Urothelium cell line (cell line): ENCODE results near the gene RAB40C.

Experiments used
- DNase-seq: peaks from one replicate; pipeline ENCODE4 v3.0.0; 2011; ENCODE audit warnings: low spot score, mixed read lengths
- FAIRE-seq: peaks from 2 replicates; lab custom pipeline; 2011; peaks lifted over from hg19 to GRCh38; lab: Jason Lieb, UNC

Gene RAB40C

DNA sequence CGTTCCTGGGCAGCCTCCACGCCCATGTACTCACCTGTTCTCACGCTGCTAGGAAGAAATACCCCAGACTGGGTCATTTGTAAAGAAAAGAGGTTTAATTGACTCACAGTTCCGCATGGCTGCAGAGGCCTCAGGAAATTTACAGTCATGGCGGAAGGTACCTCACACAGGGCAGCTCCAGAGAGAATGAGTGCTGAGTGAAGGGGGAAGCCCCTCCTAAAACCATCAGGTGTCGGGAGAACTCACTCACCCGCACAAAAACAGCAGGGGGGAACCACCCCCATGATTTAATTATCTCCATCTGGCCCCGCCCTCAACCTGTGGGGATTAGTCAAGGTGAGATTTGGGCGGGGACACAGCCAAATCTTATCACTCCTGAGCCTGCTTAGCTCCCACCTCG is 18.2 kb downstream of the RAB40C start:
- no peak for DNase-seq
- FAIRE-seq = no peak

DNA sequence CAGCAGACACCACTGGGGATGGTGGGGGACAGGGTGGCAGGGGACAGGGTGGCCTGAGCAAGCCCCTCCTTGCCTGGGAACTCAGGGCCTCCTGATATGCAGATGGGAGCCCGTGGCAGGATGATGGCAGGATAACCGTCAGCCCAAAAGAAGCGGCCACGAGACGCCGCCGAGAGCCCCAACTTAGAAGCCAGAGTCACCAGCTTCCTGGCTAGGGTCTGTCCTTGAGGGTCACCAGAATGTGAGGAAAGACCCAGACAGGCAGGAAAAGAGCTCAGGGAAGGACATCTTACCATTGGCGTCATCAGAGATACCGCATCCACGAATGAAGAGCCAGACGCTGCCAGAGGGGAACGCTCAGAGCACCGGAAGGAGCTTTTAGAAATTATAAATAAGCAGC is 19.4 kb downstream of the RAB40C start:
- DNase-seq (no peak), FAIRE-seq (no peak)

DNA sequence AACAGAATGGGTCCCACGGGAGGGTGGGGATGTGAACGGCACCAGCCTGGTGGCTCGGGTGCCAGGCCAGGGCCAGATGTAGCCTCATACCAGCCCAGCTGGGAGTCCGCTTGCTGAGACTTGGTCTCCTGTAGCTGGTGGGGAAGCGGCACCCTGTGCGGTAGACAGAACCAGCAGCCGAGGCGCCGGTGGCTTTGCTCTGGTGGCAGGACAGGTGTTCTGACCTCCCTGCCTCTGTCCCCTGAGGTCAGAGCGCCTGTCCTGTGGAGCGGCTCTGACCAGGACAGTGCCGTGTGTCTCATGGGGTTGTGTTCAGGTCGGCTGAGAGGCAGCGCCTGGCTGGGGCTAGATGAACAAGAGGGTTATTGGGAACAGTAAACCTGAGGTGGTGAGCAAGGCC is 20.1 kb downstream of the RAB40C start:
- DNase-seq (no peak), FAIRE-seq (no peak)

DNA sequence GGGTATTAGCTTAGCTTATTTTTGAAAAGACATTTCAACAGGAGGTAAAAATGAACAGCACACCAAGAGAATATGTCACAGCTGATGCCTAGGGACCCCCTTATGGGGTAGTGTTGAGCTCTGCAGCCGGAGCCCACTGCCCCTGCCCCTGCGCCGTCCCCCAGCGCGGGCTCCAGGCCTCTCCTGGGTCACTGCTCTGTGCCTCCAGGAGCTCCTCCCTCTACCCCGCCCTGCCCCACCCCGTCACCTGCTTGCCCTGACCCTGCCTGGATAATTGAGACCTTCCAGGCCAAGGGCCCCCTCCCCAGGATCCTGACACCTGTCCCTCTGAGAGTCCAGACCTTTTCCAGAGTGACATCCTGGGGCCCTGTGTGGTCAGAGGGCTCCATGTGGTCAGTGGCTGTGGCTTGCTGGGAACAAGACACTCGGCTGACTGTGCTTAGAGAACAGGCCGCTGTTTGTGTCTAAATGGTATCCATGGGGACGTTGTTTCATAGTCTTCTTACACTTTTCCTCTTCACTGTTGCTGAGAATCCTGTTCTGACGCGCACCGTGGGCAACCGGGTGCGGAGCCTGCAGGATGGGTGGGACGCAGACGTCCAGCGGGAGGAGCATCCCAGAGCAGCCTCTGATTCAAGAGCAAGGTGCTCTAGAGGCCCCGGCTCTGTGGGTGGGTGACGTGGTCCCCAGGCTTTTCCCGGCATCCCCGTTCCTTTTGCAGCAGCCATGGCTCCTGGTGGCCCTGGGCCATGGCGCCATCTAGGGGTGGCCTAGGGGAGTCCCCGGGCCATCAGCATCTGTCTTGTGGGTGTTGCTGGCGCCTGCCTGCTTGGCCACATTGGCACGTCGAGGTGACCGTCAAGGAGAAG is 20.9 kb downstream of the RAB40C start:
- FAIRE-seq (no peak), DNase-seq (no peak)

DNA sequence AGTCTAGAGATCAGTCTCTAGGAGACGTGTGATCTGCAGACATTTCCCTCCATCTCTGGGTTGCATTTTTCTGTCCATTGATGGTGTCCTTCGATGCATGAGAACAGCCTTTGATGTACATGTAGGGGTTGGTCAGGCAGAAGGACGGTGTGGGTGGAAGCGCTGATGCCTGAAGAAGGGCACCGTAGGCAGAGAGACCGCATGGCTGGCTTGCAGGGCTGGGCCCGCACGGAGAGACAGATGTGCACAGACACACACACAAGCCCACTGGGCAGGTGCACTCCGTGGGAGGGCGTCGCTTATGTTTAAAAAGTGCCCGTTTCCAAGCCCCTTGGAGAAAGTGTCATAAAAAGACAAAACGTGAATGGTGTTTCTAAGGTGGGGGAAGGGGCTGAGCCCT is 25.3 kb downstream of the RAB40C start:
- DNase-seq (no peak), FAIRE-seq (no peak)

DNA sequence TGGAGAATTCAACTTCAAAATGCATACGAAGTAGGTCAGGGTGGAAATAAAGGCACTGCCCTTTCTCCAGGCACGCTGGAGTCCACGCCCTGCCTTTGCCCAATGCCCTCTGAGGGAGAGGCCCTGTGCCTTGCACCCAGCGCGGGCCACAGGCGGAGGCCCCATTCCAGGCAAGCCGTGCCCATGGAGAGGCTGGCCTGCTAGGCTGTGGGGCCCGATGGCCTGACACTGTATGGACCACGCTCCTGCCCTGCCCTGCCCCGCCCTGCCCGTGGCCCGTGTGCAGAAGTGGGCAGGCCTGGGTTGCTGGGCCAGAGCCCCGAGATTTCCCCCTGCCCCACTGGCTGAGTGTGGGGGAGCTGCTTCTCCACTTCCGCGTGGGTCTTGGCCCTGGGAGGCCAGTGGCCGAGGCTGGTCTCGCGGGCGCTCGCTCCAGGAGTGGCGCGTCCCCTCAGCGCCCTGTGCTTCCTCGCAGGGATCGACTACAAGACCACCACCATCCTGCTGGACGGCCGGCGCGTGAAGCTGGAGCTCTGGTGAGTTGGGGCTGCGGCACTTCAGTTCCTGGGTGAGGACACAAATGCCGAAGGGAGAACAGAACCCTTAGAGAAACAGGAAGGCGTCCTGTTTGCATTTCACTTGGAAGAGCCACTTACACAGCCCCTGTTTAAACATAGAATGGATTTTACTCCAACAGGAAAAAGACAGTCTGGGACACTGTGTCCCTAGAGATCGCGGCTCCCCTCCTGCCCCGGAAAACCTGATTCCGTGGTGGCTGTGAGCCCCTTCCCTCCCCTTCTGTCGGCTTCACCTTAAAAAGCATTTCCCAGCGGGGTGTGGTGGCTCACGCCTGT is 27.1 kb downstream of the RAB40C start:
- DNase-seq = no peak
- no peak for FAIRE-seq

DNA sequence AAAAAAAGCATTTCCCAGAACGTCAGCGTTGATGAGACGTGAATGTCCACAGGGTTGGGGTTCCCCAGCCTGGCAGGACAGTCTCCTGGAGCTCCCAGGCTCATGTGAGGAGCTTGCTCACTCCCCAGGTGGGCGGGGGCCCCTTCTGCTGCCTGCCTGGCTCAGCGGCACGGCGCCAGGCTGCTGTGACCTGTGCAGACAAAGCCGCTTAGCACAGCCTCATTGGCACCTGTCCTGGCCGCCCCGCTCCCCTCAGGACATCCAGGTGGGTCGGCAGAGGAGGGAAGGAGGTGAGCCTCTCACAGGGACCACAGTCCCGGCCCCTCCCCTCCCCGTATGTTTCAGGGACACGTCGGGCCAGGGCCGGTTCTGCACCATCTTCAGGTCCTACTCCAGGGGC is 28.0 kb downstream of the RAB40C start:
- no peak for DNase-seq
- FAIRE-seq = no peak

DNA sequence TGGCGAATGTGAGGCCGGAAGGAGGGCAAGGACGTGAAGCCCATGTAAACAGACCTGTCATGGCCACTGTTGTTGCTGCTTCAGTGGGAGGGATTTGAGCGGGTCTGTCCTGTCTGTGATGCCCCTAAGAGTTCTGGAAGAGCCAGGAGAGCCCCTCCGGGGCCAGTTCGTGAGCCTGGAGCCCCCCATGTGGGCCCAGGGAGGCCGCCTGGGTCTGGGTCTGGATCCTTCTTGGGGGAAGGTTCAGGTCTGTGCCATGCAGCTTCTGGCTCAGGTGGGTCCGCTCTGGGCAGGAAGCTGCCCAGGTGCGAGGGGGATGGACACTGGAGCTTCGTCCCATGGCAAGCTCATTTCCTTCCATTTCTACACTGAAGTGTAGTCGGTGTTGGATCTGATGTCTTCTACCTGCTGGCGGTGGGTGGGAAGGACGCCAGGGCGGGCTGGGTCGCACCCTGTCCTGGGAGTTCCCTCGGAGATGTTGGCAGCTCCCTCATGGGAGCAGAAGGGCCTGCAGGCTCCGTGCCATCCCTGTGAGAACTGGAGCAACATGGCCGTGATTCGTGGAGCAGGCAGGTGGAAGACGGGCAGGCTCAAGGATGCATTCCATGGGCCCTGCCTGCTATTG is 29.7 kb downstream of the RAB40C start:
- DNase-seq = no peak
- no peak for FAIRE-seq

DNA sequence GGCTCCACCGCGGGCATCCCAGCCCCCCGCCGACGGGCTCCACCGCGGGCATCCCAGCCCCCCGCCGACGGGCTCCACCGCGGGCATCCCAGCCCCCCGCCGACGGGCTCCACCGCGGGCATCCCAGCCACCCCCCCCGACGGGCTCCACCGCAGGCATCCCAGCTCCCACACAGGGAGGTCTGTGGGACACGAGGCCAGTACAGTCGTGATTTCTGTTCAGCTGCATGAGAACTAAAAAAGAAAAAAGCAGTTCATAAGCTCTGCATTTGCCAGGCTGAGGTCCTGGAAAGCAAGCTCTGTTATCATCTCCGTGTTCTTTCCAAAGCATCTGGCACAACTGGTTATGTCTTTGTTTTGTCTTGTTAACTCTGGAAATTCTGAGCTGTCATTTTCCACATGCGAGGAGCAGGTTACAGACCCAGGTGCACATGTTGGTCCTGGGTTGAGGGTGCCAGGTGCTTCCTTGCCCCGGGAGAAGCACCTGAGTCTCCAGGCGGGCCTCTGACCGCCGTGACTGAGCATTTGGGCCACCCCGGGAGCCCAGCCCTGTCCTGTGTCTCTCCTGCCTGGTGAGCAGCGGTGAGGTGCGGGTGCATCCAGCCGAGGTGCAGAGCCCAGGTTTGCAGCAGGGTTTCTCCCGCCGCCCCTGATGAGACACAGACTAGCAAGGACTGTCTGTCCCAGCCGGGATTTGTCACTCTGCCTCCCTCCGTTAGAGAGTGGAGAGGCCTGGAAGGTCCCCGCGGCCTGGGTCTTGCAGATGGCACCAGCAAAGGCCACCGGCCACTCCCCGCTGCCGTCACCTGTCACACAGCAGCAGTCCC is 31.0 kb downstream of the RAB40C start:
- DNase-seq (no peak), FAIRE-seq (no peak)

DNA sequence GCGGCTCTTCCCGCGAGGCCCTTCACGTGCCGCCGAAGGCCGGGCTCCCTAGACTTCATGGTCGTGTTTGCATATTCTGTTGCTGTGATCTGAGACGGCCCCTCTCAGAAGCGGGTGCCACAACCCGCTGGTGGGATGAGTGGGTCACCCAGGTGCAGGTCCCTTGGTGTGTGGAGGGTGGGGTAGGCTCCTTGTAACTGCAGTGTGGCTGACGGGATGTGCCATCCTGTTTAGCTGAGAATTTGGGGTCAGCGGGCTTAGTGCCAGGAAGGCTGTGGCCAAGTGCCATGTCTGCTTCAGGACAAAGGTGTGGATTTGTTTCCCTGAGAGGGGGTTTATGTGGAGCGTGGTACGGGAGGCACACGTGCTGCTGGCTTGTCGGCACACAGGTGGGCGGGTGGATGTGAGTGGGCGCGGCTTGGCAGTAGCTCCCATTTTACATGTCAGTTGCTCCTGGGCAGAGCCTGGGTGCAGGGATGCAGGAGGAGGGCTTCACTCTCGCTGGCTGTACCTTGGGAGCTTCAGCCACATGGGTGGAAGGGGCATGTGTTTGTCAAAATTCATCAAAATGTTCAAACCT is 31.8 kb downstream of the RAB40C start:
- FAIRE-seq = no peak
- DNase-seq = no peak

DNA sequence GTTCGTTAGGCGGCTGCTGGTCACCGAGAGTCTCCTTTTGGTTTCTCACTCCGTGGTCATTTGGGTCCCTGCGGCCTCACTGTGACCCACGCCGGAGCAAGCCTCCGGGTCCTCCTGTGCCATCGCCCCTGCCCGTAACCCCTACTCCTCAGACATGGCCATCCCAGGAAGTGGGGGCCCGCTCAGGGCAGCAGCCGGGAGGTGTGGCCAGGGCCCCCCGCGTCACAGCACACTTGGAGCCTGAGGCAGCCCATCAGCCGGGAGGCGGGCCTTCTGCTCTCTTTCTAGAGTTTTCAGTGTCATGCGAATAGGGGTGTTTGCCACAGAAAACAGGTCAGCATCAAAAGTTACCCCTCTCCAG is 33.0 kb downstream of the RAB40C start:
- no peak for FAIRE-seq
- no peak for DNase-seq

DNA sequence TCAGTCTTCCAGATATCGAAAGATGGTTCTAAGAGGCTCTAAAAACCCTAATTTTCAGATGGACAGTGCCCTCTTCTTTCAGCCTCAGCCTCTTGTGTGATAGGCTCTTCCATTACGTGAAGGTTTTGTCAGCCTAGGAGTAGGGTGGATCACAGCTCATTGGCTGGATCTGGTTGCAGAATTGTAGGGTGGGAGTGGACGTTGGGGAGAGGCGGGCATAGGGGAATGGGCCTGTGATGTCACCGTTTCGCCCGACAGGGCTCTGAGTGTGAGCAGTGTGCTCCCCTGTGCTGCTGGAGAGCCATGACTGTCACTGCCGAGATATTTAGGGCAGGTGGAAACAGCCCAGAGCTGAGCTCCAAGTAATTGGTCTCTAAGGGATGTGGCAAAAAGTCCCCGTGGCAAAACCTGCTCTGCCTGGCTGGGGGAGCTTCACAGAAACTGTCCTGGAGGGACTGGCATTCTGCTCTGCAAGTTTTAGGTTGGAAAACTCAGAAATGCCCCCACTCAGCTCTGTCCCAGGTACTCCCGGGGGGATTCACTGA is 34.7 kb downstream of the RAB40C start:
- FAIRE-seq (no peak), DNase-seq (no peak)

DNA sequence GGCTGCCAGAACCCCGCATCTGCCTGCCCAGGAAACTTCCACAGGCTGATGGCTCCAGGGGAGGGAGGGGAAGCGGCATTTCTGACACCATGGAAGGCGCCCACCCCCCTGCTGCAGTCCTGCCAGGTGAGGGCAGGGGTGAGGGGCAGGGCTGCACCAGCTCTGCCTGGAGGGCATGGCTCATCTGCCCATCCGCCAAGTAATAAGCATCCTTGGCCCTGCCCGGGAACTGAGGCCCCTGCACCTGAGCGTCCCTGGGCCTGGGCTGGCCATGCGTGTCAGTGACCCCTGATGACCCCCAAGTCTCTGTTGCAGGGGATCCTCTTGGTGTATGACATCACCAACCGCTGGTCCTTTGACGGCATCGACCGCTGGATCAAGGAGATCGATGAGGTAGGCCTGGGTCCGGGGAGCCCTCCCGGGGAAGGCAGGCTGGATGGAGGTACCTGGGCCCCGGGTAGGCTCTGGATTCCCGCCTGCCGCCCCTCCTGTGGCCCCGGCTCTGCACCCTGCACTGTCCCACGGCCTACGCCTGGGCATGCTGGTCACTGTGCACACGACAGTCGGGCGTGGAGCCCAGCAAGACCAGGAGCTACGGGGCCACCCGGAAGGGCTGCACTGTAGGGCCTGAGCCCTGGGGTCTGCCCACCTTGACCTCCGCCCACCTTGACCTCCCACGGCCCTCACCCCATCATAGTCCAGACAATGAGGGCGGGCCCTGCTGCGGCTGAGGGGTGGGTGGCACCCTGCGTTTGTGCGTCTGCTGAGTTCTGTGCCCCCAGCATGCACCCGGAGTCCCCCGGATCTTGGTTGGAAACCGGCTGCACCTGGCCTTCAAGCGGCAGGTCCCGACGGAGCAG is 35.5 kb downstream of the RAB40C start:
- no peak for FAIRE-seq
- no peak for DNase-seq

DNA sequence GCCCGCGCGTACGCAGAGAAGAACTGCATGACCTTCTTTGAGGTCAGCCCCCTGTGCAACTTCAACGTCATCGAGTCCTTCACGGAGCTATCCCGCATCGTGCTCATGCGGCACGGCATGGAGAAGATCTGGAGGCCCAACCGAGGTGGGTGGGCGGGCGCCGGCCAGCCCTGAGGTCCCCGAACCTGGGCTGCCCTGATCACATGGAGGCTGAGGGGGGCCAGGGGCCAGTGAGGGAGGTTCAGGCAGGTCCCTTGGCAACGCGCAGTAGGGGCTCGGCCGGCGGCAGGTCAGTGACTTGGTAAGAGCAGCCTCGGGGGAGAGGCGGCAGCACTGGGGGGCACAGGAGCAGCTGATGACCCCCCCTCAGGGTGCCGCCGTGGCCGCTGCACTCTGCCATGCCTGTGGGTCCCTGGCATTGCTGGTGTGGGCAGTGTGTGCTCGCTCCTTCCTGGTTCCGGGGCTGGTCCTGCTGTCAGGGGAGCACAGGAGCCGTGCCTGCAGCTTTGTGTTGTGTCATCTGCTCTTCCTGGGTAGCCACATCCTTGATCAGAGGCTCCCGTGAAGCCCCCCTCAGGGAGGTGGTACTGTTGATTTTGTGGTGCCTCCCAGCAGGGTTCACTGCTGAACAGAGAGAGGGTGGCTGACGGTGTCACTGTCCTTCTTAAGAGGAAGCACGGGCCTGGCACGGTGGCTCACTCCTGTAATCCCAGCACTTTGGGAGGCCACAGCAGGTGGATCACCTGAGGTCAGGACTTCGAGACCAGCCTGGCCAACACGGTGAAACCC is 36.3 kb downstream of the RAB40C start:
- FAIRE-seq = no peak
- DNase-seq = no peak

DNA sequence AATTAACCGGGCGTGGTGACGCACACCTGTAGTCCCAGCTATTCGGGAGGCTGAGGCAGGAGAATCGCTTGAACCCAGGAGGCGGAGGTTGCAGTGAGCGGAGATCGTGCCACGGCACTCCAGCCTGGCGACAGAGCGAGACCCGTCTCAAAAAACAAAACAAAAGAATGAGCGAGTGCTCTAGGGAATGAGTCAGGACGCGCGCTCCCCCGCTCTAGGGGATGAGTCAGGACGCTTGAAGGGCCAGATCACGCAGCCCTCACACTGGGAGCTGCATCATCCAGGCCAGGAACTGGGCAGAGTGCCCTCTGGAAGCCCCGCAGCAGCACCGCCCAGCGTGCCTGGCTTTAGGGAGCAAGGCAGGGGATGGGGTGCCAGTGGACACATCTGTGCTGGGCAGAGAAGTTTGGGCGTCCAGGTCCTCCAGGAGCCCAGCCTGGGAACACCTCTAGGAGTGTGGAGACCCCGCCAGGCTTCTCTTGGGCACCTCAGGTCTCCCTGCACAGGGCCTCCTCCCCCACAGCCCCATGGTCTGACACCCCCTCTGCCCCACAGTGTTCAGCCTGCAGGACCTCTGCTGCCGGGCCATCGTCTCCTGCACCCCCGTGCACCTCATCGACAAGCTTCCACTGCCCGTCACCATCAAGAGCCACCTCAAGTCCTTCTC is 37.1 kb downstream of the RAB40C start:
- FAIRE-seq (no peak), DNase-seq (peak; percentile 95)

DNA sequence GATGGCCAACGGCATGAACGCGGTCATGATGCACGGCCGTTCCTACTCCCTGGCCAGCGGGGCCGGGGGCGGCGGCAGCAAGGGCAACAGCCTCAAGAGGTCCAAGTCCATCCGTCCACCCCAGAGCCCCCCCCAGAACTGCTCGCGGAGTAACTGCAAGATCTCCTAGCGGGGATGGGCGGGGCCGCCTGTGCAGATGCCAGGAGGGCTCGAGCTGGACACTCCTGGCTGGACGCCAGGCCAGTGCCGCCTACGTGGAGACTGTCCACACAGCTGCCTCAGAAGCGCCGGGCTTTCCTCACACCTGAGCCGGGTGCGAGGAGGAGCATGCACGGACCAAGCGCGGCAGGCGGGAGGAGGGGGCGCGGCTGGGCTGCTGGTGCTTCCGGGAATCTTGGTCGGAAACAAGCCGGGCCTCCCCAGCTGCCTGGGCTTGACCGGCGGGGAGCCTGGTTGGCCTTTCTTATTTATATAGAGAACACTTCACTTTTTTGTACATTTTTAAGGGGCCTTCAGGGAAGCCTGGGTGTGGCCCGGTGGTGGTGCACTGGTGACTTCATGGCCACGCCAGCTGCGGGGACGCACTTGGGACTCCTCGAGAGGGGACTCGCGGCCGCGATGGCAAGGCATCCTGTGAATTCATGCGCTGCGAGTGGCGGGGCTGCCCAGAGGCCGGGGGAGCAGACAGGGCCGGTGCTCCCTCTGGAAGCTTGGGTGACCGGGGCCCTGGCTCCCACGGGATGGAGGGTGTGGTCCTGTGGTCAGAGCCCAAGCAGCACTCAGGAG is 37.8 kb downstream of the RAB40C start:
- DNase-seq = no peak
- no peak for FAIRE-seq
